GM19239 (cell line): ENCODE results near the gene EMID1.
A peak's percentile ranks its signal among the peaks of the same experiment; 100 is the strongest.
"Not testable (repeated sequence)": the region's sequence is repeated elsewhere in the genome, so short reads cannot be mapped to it uniquely, and the experiment has no call there.

Experiments used
- DNase-seq: peaks from one replicate; pipeline ENCODE4 v3.0.0; 2011; ENCODE audit warnings: low spot score; ENCODE audit not compliant: insufficient read length
- FAIRE-seq: peaks from 2 replicates; lab custom pipeline; 2011; peaks lifted over from hg19 to GRCh38; lab: Jason Lieb, UNC

EMID1 gene

DNA sequence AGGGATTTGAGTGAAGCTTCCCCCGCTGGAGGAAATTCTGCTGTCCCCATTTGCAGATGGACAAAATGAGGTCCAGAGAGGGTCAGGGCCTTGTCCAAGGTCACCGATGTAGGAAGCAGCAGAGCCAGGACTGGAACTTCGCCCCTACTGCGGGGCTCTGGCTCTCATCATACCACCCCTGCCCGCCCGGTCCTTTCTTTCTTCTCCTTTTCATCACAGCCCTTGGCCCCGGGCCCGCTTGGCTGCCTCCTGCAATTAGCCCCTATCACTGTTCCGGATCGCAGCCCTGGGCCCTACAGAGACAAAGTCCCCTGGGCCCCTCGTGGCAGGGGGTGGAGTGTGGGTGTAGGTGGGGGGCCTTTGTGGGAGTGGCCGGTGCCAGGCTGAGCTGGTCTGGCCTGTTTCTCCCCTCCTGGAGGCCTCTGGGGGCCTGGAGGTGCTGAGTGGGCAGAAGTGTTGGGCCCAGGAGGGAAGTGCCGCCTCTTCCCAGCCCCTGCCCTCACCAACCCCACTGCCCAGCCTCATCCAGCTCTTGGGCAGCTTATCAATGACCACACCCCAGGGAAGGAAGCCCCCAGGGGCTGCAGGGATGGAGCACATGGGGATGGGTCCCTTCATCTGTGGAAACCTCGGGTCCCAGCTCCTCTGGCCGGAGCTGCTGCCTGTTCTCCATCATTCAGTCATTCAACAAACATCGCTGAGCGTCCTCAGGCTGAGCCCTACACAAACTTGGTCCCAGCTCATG lies 3.4 kb downstream of the EMID1 start:
- DNase-seq, result no peak

DNA sequence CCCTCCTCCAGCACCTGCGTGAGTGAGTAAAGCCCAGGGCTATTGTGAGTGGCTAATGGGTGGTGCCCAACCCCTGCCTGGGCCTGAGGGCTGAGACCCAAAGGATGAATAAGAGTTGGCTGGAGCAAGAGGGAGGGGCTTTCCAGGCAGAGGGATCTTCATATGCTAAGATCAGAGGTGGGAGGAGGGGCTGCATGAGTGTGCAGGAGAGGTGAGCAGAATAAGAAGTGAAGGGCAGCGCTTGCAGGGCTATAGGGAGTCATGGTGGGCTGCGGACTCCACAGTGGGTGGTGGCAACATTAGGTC lies 3.9 kb downstream of the EMID1 start:
- DNase-seq, result no peak

More for the DNA sequence above, 3.4 kb downstream of the EMID1 start:
- peak; percentile 84 for FAIRE-seq

GRCh38 chr22:29211066-29211465 lies 5.4 kb downstream of the EMID1 start:
- DNase-seq (no peak), FAIRE-seq (no peak)

More for the DNA sequence above, 3.9 kb downstream of the EMID1 start:
- no peak for FAIRE-seq

GRCh38 chr22:29211466-29211865 lies 5.8 kb downstream of the EMID1 start:
- DNase-seq, result no peak
- no peak for FAIRE-seq

DNA sequence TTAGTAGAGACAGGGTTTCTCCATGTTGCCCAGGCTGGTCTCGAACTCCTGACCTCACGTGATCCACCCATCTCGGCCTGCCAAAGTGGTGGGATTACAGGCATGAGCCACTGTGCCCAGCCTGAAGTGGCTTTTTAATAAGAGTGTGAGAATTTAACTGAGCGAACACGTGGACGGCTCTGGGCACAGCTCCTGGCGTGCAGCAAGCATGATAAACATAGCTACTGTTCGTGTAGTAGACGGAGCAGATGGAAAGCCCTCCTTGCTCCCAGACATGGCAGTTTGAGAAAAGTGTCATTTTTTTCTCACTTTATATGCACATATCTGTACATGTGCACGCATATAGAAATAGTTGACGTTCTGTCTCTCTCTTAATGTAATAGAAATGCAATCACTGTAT lies 7.0 kb downstream of the EMID1 start:
- DNase-seq (no peak), FAIRE-seq (no peak)

DNA sequence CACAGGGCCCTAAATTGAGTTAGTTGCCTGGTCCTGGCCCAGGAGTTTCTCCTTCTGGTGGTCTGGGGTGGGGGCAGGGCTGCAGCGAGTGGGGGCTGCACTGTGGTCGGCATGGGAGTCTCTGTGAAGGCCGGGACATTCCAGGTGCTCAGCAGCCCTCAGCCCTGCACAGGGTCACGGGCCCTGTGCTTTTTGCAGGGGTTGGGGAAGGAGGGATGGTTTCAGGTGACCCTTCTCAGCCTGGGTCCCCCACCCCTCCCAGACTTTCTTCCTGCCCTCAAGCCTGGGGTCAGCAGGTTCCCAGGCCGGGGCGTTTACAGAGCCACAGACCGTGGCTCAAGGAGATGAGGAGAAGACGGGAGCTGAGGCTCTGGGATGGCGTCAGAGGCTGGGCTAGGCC lies 7.8 kb downstream of the EMID1 start:
- DNase-seq, result no peak
- no peak for FAIRE-seq

DNA sequence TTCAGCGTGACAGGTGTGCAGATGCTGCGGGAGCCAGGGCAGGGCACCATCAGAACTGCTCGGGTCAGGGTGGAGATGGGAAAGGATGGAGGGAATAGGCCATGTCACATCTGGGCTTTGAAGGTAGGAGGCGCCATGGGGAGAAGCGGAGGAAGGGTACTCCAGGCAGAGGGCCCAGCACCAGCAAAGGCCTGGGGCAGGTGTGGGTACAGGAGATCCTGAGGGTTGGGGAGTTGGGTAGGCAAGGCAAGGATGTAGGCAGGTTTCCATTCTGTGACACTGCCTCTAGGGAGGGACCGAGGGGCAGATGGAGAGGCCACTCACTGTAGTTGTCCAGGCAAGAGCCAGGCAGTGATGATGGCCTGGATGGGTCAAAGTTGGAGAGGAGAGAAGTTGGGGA lies 8.5 kb downstream of the EMID1 start:
- DNase-seq (no peak), FAIRE-seq (no peak)

DNA sequence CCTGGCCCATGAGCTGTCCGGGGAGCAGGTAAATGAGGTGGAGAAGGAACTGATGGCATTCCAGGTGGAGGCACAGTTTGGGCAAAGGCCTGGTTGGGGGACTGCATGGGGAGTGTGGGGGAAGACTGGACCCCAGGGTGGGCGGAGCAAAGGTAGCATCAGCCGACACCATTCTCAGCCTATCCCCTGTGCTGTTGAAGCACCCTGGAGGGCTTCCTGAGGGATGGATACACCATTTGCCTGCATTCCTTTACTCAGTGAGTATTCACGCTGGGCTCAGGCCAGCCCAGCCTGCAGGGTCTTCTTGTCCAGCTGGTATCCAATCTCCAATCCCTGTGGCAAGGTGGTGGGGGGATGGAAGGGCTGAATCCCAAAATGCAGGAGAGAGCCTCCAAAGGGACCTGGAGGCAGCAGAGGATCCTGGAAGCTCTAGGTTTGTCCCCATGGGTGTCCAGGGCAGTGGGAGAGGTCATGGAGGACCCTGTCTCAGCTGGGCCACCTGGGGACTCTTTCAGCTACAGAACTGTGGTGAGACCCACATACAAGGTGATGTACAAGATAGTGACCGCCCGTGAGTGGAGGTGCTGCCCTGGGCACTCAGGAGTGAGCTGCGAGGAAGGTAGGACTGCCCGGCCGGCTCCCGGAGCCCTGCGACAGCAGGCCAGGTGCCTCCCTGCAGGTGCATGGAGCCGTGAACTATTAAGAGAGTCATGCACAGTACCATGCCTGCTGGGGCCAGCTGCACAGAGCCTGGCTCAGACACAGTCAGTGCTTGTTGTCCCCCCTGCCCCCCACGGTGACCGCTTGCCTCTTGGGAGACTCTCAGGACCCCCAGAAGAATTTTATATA lies 9.5 kb downstream of the EMID1 start:
- no peak for DNase-seq
- no peak for FAIRE-seq

DNA sequence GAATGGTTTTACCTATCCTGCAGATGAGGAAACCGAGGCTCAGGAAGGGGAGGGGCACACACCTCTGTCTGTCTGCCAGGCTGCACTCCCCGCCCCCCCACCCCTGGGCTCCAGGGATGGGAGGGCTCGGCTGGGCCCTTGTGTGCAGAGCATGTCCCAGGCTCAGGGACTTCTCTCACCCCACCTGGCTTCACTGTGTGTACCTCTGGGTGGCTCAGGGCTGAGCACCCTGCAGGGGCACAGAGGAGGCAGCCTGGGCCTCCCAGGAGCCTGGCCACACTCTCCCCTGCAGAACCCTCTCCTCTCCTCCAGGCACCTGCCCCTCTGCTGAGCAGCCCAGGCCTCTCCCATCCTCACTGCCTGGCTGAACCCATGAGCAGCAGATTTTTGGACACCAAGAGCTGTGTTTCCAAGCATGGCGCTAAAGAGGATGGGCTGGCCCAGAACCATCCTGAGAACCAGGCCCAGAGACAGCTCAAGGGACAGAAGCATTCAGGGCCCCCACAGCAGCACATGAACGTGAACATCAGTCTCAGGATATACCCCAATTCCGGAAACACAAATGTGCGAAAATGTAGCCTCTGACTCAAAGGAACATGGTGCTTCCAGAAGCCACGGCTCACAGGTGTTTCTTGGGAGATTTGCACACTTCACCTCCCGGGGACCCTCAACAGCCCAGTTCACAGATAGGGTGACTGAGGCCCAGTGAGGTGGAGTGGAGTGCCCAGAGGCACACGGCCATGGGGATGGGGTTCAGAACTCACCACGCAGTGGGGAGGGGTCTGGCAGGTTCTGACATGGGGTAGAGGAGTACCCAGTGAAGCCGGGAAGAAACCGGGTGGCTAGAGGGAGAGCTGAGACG lies 10.5 kb downstream of the EMID1 start:
- FAIRE-seq, result no peak
- DNase-seq, result no peak

GRCh38 chr22:29216873-29217666 lies 11.4 kb downstream of the EMID1 start:
- no peak for FAIRE-seq
- no peak for DNase-seq

- DNase-seq (no peak), FAIRE-seq (no peak)
Measured at GRCh38 chr22:29217827-29218757, 12.4 kb downstream of the EMID1 start.

DNA sequence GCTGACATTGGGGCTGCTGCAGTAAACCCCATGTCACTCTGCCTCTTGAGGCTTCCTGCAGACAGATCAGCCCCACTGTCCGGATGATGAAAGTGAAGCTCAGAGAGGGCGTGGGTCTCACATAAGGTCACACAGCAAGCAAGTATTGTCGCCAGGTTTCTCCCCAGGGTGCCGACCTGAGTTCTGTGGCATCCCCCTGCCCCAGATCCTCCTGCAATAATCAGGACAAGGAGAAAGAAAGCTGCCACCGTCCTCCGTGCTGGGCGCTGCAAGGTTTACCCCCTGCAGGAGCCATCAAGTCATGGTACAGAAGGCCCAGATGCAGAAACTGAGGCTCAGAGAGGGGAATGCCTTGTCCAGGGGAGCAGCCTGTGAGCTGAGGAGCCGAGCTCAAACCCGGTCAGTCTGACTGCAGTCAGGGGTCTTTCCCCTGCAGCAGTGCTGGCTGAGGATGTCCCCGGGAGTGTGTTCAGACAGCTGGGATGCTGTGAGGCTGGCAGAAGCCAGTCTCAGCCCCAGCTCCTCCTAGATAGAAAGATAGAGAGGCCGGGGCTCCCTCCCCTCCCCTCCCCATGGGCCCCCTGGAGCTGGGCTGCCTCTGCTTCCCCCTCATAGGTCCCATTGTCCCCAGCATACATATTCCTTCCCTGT lies 13.2 kb downstream of the EMID1 start:
- DNase-seq (no peak), FAIRE-seq (no peak)

DNA sequence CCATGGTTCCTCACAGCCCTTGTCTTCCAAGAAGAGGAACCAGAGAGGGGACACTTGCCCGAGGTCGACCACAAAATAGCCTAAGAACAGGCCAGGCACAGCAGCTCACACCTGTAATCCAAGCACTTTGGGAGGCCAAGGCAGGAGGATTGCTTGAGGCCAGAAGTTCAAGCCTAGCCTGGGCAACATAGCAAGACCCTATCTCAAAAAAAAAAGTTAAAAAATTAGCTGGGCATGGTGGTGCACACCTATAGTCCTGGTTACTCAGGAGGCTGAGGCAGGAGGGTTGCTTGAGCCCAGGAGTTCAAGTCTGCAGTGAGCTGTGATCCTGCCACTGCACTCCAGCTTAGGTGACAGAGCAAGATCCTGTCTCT lies 13.7 kb downstream of the EMID1 start:
- not testable (repeated sequence) for FAIRE-seq, DNase-seq

- no peak for DNase-seq
- no peak for FAIRE-seq
Measured at GRCh38 chr22:29219881-29220670, 14.4 kb downstream of the EMID1 start.

GRCh38 chr22:29224121-29224858 lies 18.6 kb downstream of the EMID1 start:
- FAIRE-seq (no peak), DNase-seq (no peak)

GRCh38 chr22:29224859-29225410 lies 19.2 kb downstream of the EMID1 start:
- FAIRE-seq (no peak), DNase-seq (no peak)
